IMR-90 (cell line): ENCODE measurements around the gene TF. TPM values are rescaled to one million over a fixed set of nuclear protein-coding genes. Genes with fewer than 3 reads are reported as not detected.

ENCODE experiments used
- ATAC-seq: fragments of 200-7000 bp; cut with Tn5 transposase; 2 replicates; pipeline ENCODE4 v1.9.1; 2020; ENCODE audit warnings: low read depth, mild to moderate bottlenecking, moderate library complexity
- BruUV-seq: library from RNA; stranded (reverse); fragments of 400-500 nt; replicated peaks from 2 replicates; lab custom pipeline; 2021; lab: Mats Ljungman, UMichigan
- CTCF ChIA-PET: fragments of 300-600 bp; formaldehyde crosslinking; extraction: SDS; loops from one replicate; lab custom pipeline; 2021; ENCODE audit warnings: antibody characterized with exemption; lab: Yijun Ruan, JAX
- POLR2A ChIA-PET: fragments of 300-600 bp; sonication (Branson Sonifier 250); formaldehyde crosslinking; loops from one replicate; lab custom pipeline; 2022; ENCODE audit warnings: antibody characterized with exemption; ENCODE audit not compliant: unreplicated experiment; lab: Charles Lee
- DNase-seq: peaks from one replicate; pipeline ENCODE4 v3.0.0; 2013
- H2AFZ ChIP-seq: replicated peaks from 2 replicates; pipeline ENCODE3; 2013; ENCODE audit warnings: low read length, mild to moderate bottlenecking; ENCODE audit not compliant: poor library complexity
- H2AK5ac ChIP-seq: 2 replicates; pipeline ENCODE4 v1.6.1; 2013; ENCODE audit warnings: low read depth, low read length, inconsistent platforms
- H2AK9ac ChIP-seq: replicated peaks from 2 replicates; pipeline ENCODE3; 2013; ENCODE audit warnings: mild to moderate bottlenecking, low read depth, low read length, moderate library complexity; ENCODE audit not compliant: poor library complexity
- H2BK120ac ChIP-seq: 2 replicates; pipeline ENCODE4 v1.6.1; 2013; ENCODE audit warnings: low read depth, low read length, inconsistent platforms
- H2BK15ac ChIP-seq: 3 replicates; pipeline ENCODE4 v1.6.1; 2013; ENCODE audit warnings: low read depth, low read length, inconsistent platforms
- H2BK20ac ChIP-seq: 2 replicates; pipeline ENCODE4 v1.6.1; 2013; ENCODE audit warnings: low read depth, mild to moderate bottlenecking, inconsistent platforms, low read length, moderate library complexity
- H2BK5ac ChIP-seq: 2 replicates; pipeline ENCODE4 v1.6.1; 2013; ENCODE audit warnings: mild to moderate bottlenecking, low read depth, low read length, inconsistent platforms; ENCODE audit not compliant: poor library complexity, severe bottlenecking
- H3K14ac ChIP-seq: replicated peaks from 2 replicates; pipeline ENCODE4 v1.6.1; 2013; ENCODE audit warnings: low read depth, low read length, inconsistent platforms
- H3K18ac ChIP-seq: 2 replicates; pipeline ENCODE4 v1.6.1; 2013; ENCODE audit warnings: low read depth, low read length, control low read depth
- H3K23ac ChIP-seq: 2 replicates; pipeline ENCODE4 v1.6.1; 2013; ENCODE audit warnings: low read depth, low read length, inconsistent platforms
- H3K27ac ChIP-seq: 2 replicates; pipeline ENCODE4 v1.5.1; 2013; ENCODE audit warnings: mild to moderate bottlenecking, control low read depth, low read length; ENCODE audit not compliant: insufficient read depth
- H3K27me3 ChIP-seq: 2 replicates; pipeline ENCODE4 v1.6.1; 2013; ENCODE audit warnings: low read length; ENCODE audit not compliant: control insufficient read depth, insufficient read depth
- H3K36me3 ChIP-seq: 2 replicates; pipeline ENCODE4 v1.6.1; 2013; ENCODE audit warnings: low read length, mixed read lengths; ENCODE audit not compliant: control insufficient read depth, insufficient read depth
- H3K4ac ChIP-seq: 2 replicates; pipeline ENCODE4 v1.6.1; 2013; ENCODE audit warnings: low read depth, low read length, inconsistent platforms
- H3K4me1 ChIP-seq: 2 replicates; pipeline ENCODE4 v1.6.1; 2013; ENCODE audit warnings: low read length, mixed read lengths; ENCODE audit not compliant: control insufficient read depth, insufficient read depth
- H3K4me2 ChIP-seq: 2 replicates; pipeline ENCODE4 v1.6.1; 2013; ENCODE audit warnings: low read depth, mild to moderate bottlenecking, control low read depth, low read length, moderate library complexity
- H3K4me3 ChIP-seq: 2 replicates; pipeline ENCODE4 v1.5.1; 2013; ENCODE audit warnings: low read depth, mild to moderate bottlenecking, control low read depth, low read length, moderate library complexity; ENCODE audit not compliant: insufficient read depth
- H3K56ac ChIP-seq: 2 replicates; pipeline ENCODE4 v1.6.1; 2013; ENCODE audit warnings: low read length, inconsistent platforms; ENCODE audit not compliant: insufficient read depth; ENCODE audit errors: extremely low read depth
- H3K79me1 ChIP-seq, 2 experiments: 2 replicates each; pipeline ENCODE4 v1.6.1; 2013; ENCODE audit warnings: low read length in 2 of 2, inconsistent platforms in 1 of 2, low read depth in 1 of 2
- H3K9ac ChIP-seq: 2 replicates; pipeline ENCODE4 v1.6.1; 2013; ENCODE audit warnings: low read depth, low read length, control low read depth
- H3K9me1 ChIP-seq: 2 replicates; pipeline ENCODE4 v1.6.1; 2013; ENCODE audit warnings: low read length, inconsistent platforms; ENCODE audit not compliant: insufficient read depth
- H3K9me3 ChIP-seq: 2 replicates; pipeline ENCODE4 v1.6.1; 2013; ENCODE audit warnings: low read length; ENCODE audit not compliant: control insufficient read depth, insufficient read depth
- H4K20me1 ChIP-seq: 2 replicates; pipeline ENCODE4 v1.6.1; 2013; ENCODE audit warnings: low read length, inconsistent platforms; ENCODE audit not compliant: insufficient read depth
- H4K5ac ChIP-seq: 2 replicates; pipeline ENCODE4 v1.6.1; 2013; ENCODE audit warnings: mild to moderate bottlenecking, low read depth, low read length, control low read depth
- H4K8ac ChIP-seq, 2 experiments: 2 replicates each; pipeline ENCODE4 v1.6.1; 2013; ENCODE audit warnings: low read depth in 2 of 2, low read length in 2 of 2, control low read depth in 1 of 2, inconsistent platforms in 1 of 2
- H4K91ac ChIP-seq: 2 replicates; pipeline ENCODE4 v1.6.1; 2013; ENCODE audit warnings: low read depth, low read length, inconsistent platforms; ENCODE audit not compliant: insufficient read depth
- BHLHE40 ChIP-seq: fragments of 150-350 bp; IDR thresholded peaks from 2 replicates; pipeline ENCODE4 v1.6.1; 2016; ENCODE audit warnings: mild to moderate bottlenecking, low read depth, low read length
- CEBPB ChIP-seq: IDR thresholded peaks from 2 replicates; pipeline ENCODE4 v1.6.1; 2012; ENCODE audit warnings: low read depth, low read length, improper control_type of control experiment
- CHD1 ChIP-seq: IDR thresholded peaks from 2 replicates; pipeline ENCODE4 v1.6.1; 2012; ENCODE audit warnings: low read depth, low read length, improper control_type of control experiment
- CTCF ChIP-seq: conservative IDR thresholded peaks from 2 replicates; pipeline ENCODE4 v1.5.1; 2012; ENCODE audit warnings: mild to moderate bottlenecking, low read depth, low read length, improper control_type of control experiment
- ELK1 ChIP-seq: fragments of 150-350 bp; IDR thresholded peaks from 2 replicates; pipeline ENCODE4 v1.6.1; 2016; ENCODE audit warnings: low read depth, mild to moderate bottlenecking, low read length, moderate library complexity, borderline replicate concordance
- FOS ChIP-seq: fragments of 150-350 bp; IDR thresholded peaks from 2 replicates; pipeline ENCODE4 v1.6.1; 2016; ENCODE audit warnings: low read depth, low read length
- MAFK ChIP-seq: IDR thresholded peaks from 2 replicates; pipeline ENCODE4 v1.6.1; 2012; ENCODE audit warnings: low read depth, low read length, improper control_type of control experiment
- MAZ ChIP-seq: IDR thresholded peaks from 2 replicates; pipeline ENCODE4 v1.6.1; 2012; ENCODE audit warnings: low read depth, mild to moderate bottlenecking, low read length, improper control_type of control experiment, moderate library complexity, borderline replicate concordance
- MXI1 ChIP-seq: IDR thresholded peaks from 2 replicates; pipeline ENCODE4 v1.6.1; 2012; ENCODE audit warnings: low read depth, mild to moderate bottlenecking, low read length, moderate library complexity, borderline replicate concordance
- NFE2L2 ChIP-seq: fragments of 150-350 bp; IDR thresholded peaks from 2 replicates; pipeline ENCODE4 v1.6.1; 2016; ENCODE audit warnings: low read depth, mild to moderate bottlenecking, low read length
- POLR2A ChIP-seq: IDR thresholded peaks from 2 replicates; pipeline ENCODE4 v1.6.1; 2012; ENCODE audit warnings: mild to moderate bottlenecking, low read depth, low read length
- RAD21 ChIP-seq: IDR thresholded peaks from 2 replicates; pipeline ENCODE4 v1.6.1; 2012; ENCODE audit warnings: low read length, improper control_type of control experiment
- RCOR1 ChIP-seq: IDR thresholded peaks from 2 replicates; pipeline ENCODE4 v1.6.1; 2012; ENCODE audit warnings: mild to moderate bottlenecking, low read length, improper control_type of control experiment; ENCODE audit not compliant: insufficient replicate concordance
- RFX5 ChIP-seq: IDR thresholded peaks from 2 replicates; pipeline ENCODE4 v1.8.0; 2012; ENCODE audit warnings: low read depth, mild to moderate bottlenecking, low read length, moderate library complexity
- SMC3 ChIP-seq: fragments of 150-350 bp; IDR thresholded peaks from 2 replicates; pipeline ENCODE4 v1.6.1; 2016; ENCODE audit warnings: low read depth, mild to moderate bottlenecking, antibody characterized with exemption, low read length, moderate library complexity
- WGBS, 2 experiments: methylation state at CpG; one replicate each; pipeline versions ENCODE4 v1.1.5 to v1.1.7; 2013; ENCODE audit warnings: missing lambda C conversion rate in 2 of 2; ENCODE audit not compliant: insufficient read length in 1 of 2; ENCODE audit errors: extremely low coverage in 2 of 2; 5-methylcytosine and 5-hydroxymethylcytosine counted together
- dilution Hi-C: fragments of 300-500 bp; cut with HindIII; formaldehyde crosslinking; loops from one replicate; pipeline ENCODE4 v1.14.3; 2018; ENCODE audit warnings: low sequenced_read_pairs; ENCODE audit not compliant: unreplicated experiment
- in situ Hi-C: fragments of 300-500 bp; cut with MboI; formaldehyde crosslinking; loops from 3 replicates; pipeline ENCODE4 v1.14.3; 2019; ENCODE audit warnings: low sequenced_read_pairs, inconsistent platforms, mixed read lengths
- intact Hi-C: fragments of 100-400 bp; cut with micrococcal nuclease; formaldehyde crosslinking; loops from 2 replicates; pipeline ENCODE4 v1.10.0; 2022
- polyA plus RNA-seq, 3 experiments: library from polyadenylated mRNA; depleted of rRNA; stranded (reverse); fragments of >200 nt; gene quantifications; 2 replicates each; pipeline ENCODE4 v1.2.3, GENCODE V29; 2012; ENCODE audit warnings: low replicate concordance in 1 of 3
- total RNA-seq: library from RNA; depleted of rRNA; stranded (reverse); fragments of >200 nt; gene quantifications from 2 replicates; pipeline ENCODE4 v1.2.3, GENCODE V29; 2012
- TF ChIP-seq, protein P1 (sequence below): fragments of 150-350 bp; IDR thresholded peaks from 2 replicates; pipeline ENCODE4 v1.6.1; 2017; ENCODE audit warnings: mild to moderate bottlenecking, antibody characterized with exemption, low read length, low read depth

Gene TF
- total and polyA plus RNA-seq, 2 of the 4 experiments (the other 2 are of a cell fraction) = 0.07 TPM; not detected in 1

DNA sequence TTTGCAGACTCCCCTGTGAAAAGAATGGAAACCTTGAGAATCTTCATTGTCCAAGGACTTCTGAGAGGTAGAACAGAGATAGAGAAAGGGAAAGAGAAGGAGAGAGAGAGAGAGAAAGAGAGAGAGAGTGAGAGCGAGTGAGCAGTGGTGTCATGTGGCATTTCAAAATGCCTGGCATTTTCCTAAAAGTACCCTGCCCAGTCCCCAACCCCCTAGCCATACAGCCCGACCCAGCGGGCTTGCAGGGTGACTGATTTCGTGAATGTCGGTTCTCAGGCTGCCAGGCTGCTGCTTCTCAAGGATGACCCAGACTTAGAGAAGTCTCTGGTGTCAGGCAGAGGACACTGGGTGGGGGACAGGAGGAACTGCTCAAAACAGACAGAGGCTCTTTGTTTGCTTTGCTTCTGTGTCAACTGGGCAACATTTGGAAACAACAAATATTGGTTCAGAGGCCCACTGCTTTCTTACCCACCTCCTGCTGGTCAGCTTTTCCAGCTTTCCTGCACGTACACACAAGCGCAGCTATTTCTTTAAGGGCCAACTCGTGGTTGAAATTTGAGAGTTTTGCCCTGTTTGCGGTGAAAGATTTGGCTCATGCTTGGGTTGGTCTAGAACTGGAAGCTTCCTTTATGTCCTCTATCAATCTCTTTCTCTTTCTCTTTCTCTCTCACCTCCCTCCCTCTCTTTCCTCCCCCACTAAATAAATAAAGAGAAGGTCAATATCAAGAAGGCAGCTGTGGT lies 3.7 kb upstream of the TF start:
- H3K14ac ChIP-seq = no peak overlapping the region
- intact Hi-C loops (no loop called here), in situ Hi-C loops (no loop called here), dilution Hi-C loops (no loop called here)
- no peak overlapping the region for H3K27ac ChIP-seq
- no peaks in the 10 kb centered on the region for H3K9me1 ChIP-seq
- TF ChIP-seq NFE2L2 (no peak), MAFK (no peak), CTCF (no peak), MXI1 (no peak), RCOR1 (no peak), POLR2A (no peak), BHLHE40 (no peak), CEBPB (no peak), FOS (no peak), CHD1 (no peak), RFX5 (no peak), MAZ (no peak), ELK1 (no peak), SMC3 (no peak), RAD21 (no peak)
- TF ChIP-seq, protein P1, sequence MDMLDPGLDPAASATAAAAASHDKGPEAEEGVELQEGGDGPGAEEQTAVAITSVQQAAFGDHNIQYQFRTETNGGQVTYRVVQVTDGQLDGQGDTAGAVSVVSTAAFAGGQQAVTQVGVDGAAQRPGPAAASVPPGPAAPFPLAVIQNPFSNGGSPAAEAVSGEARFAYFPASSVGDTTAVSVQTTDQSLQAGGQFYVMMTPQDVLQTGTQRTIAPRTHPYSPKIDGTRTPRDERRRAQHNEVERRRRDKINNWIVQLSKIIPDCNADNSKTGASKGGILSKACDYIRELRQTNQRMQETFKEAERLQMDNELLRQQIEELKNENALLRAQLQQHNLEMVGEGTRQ = no peak
- WGBS, 2 experiments = no CpG with 5 or more reads among the region's 9 CpGs
- peaks cover 27% of the 10 kb centered on the region for H3K27me3 ChIP-seq
- H3K18ac ChIP-seq = no peak overlapping the region
- H4K8ac ChIP-seq = no peak overlapping the region
- ChIA-PET CTCF (no interaction called here), POLR2A (no interaction called here)
- no peak overlapping the region for H2BK20ac ChIP-seq
- no peaks in the 10 kb centered on the region for H3K36me3 ChIP-seq
- no peak overlapping the region for H2AK9ac ChIP-seq
- no peak overlapping the region for H4K5ac ChIP-seq
- H2BK120ac ChIP-seq = no peak overlapping the region
- BruUV-seq = no TSS peak
- no peaks in the 10 kb centered on the region for H3K9me3 ChIP-seq
- H2AFZ ChIP-seq = no peak overlapping the region
- H2BK15ac ChIP-seq = no peak overlapping the region
- H3K23ac ChIP-seq = no peak overlapping the region
- H3K4me2 ChIP-seq = no peak overlapping the region
- DNase-seq (peak; percentile 29), ATAC-seq (peak; percentile 40; the same call in 1 of the 2 replicates)
- no peak overlapping the region for H3K56ac ChIP-seq
- H3K4me1 ChIP-seq = no peaks in the 10 kb centered on the region
- no peak overlapping the region for H2BK5ac ChIP-seq
- H3K9ac ChIP-seq = no peak overlapping the region
- no peak overlapping the region for H4K91ac ChIP-seq
- H3K79me1 ChIP-seq = no peaks in the 10 kb centered on the region
- no peak overlapping the region for H3K4me3 ChIP-seq
- H3K4ac ChIP-seq = no peak overlapping the region
- no peak overlapping the region for H2AK5ac ChIP-seq
- H4K20me1 ChIP-seq = no peaks in the 10 kb centered on the region
